ENCODE results near the gene ACP6.

Gene ACP6

GRCh38 chr1:147648933-147649332 is 21.4 kb downstream of the ACP6 start:
- no peak for DNase-seq

- no peak for DNase-seq
Measured at GRCh38 chr1:147647796-147648633, 22.3 kb downstream of the ACP6 start.

- DNase-seq, result no peak
Measured at GRCh38 chr1:147643974-147644373, 26.4 kb downstream of the ACP6 start.

GRCh38 chr1:147641695-147642592 is 28.4 kb downstream of the ACP6 start:
- DNase-seq, result peak; percentile 28

- DNase-seq, result no peak
Measured at GRCh38 chr1:147641291-147641690, 29.0 kb downstream of the ACP6 start.

GRCh38 chr1:147640553-147641165 is 29.7 kb downstream of the ACP6 start:
- DNase-seq, result peak; percentile 83

- no peak for DNase-seq
Measured at GRCh38 chr1:147636314-147636713, 34.0 kb downstream of the ACP6 start.

GRCh38 chr1:147635342-147635741 is 35.0 kb downstream of the ACP6 start:
- no peak for DNase-seq

- DNase-seq, result no peak
Measured at GRCh38 chr1:147634645-147635044, 35.7 kb downstream of the ACP6 start.

GRCh38 chr1:147633759-147634158 is 36.6 kb downstream of the ACP6 start:
- no peak for DNase-seq

GRCh38 chr1:147631839-147632238 is 38.5 kb downstream of the ACP6 start:
- no peak for DNase-seq

- DNase-seq, result no peak
Measured at GRCh38 chr1:147630447-147630846, 39.9 kb downstream of the ACP6 start.

GRCh38 chr1:147630022-147630421 is 40.3 kb downstream of the ACP6 start:
- no peak for DNase-seq

- DNase-seq, result no peak
Measured at GRCh38 chr1:147628441-147628840, 41.9 kb downstream of the ACP6 start.

GRCh38 chr1:147627435-147628110 is 42.8 kb downstream of the ACP6 start:
- peak; percentile 37 for DNase-seq

- DNase-seq, result peak; percentile 28
Measured at GRCh38 chr1:147626739-147627138, 43.6 kb downstream of the ACP6 start.

GRCh38 chr1:147626291-147626690 is 44.0 kb downstream of the ACP6 start:
- no peak for DNase-seq

GRCh38 chr1:147625362-147625995 is 44.8 kb downstream of the ACP6 start:
- no peak for DNase-seq

GRCh38 chr1:147624529-147624928 is 45.8 kb downstream of the ACP6 start:
- DNase-seq, result no peak

- no peak for DNase-seq
Measured at GRCh38 chr1:147624011-147624410, 46.3 kb downstream of the ACP6 start.

GRCh38 chr1:147622731-147623130 is 47.6 kb downstream of the ACP6 start:
- DNase-seq, result no peak

- DNase-seq, result no peak
Measured at GRCh38 chr1:147620543-147620942, 49.8 kb downstream of the ACP6 start.

All from NCI-H1092 (cell line).